Skeletal muscle satellite cell (primary cell): ENCODE measurements around the gene SIAH3. TPM values are rescaled to one million over a fixed set of nuclear protein-coding genes. Genes with fewer than 3 reads are reported as not detected.

ENCODE experiments used
- H3K27me3 ChIP-seq: 2 replicates; pipeline ENCODE4 v1.7.0; 2013; ENCODE audit warnings: low read length; ENCODE audit not compliant: control insufficient read depth, insufficient read depth
- H3K36me3 ChIP-seq: 2 replicates; pipeline ENCODE4 v1.7.0; 2013; ENCODE audit warnings: mild to moderate bottlenecking, control low read depth, low read length; ENCODE audit not compliant: insufficient read depth
- H3K4me1 ChIP-seq: 2 replicates; pipeline ENCODE4 v1.7.0; 2013; ENCODE audit warnings: low read length; ENCODE audit not compliant: control insufficient read depth, insufficient read depth
- H3K4me2 ChIP-seq: 2 replicates; pipeline ENCODE4 v1.7.0; 2013; ENCODE audit warnings: mild to moderate bottlenecking, low read length
- H3K4me3 ChIP-seq: 2 replicates; pipeline ENCODE4 v1.7.0; 2013; ENCODE audit warnings: low read length
- H3K9ac ChIP-seq: 2 replicates; pipeline ENCODE4 v1.7.0; 2013; ENCODE audit warnings: mild to moderate bottlenecking, low read depth, low read length, moderate library complexity
- H3K9me3 ChIP-seq: replicated peaks from 2 replicates; pipeline ENCODE4 v1.7.0; 2013; ENCODE audit warnings: mild to moderate bottlenecking, control low read depth, low read length
- total RNA-seq: library from RNA; depleted of rRNA; stranded (reverse); fragments of >200 nt; gene quantifications from 2 replicates; pipeline ENCODE4 v1.2.3, GENCODE V29; 2012; rRNA removed

Gene SIAH3
- not detected in 2 replicates for total RNA-seq

DNA sequence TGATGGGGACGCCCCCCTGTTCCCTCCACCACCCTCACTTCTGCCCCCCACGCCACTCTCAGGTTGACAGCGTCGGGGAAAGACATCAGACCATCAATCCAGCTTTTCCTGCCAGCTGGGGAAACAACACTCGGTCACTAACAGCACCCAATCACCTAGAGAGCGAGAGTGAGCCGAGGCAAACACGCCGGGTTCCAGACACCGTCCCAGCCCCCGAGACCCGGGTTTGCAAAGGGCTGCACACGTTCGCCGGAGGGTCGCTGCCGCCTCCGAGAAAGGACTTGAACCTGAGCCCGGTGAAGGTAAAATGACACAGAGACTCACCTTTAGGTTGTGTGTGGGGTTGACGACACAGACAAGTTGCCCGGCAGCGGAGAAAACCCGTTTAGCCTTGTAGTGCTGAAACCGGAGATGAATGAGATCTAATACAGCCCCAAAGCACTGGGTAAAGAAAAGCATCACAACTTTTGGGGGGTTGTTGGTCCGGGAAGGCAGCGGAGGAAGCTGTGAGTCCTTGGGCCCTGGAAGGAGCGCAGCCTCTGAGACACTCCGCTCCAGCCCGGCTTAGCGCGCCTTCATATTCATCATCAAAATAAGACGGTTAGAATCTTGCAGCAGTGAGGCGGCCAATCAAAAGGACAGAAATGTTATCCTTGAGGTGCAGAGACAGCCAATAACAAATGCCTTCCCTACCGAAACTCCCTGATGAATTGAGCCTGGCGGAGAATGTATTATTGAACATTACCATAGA lies at the start of gene SIAH3:
Gene SIAH3, minus strand, starts transcription at position 583 of the 751 bp plus-strand sequence. Its CDS starts 124 bp downstream, at position 459.
- H3K4me3 ChIP-seq = no peak within 1 kb of the TSS
- peaks cover 83% of the 10 kb centered on the region for H3K27me3 ChIP-seq
- H3K9ac ChIP-seq = no peak within 1 kb of the TSS
- no peaks in the 10 kb centered on the region for H3K4me1 ChIP-seq
- no peaks in the 10 kb centered on the region for H3K9me3 ChIP-seq
- no peak within 1 kb of the TSS for H3K4me2 ChIP-seq
- no peaks in the 10 kb centered on the region for H3K36me3 ChIP-seq

- Histone ChIP-seq H3K4me1 (no peaks in the 10 kb centered on the region), H3K27me3 (peaks cover 44% of the 10 kb centered on the region), H3K9me3 (no peaks in the 10 kb centered on the region), H3K9ac (no peak overlapping the region), H3K36me3 (no peaks in the 10 kb centered on the region), H3K4me2 (no peak overlapping the region), H3K4me3 (no peak overlapping the region)
Observed at GRCh38 chr13:45899406-45899805, 47.9 kb upstream of the SIAH3 start.

GRCh38 chr13:45897562-45897961 lies 46.0 kb upstream of the SIAH3 start:
- no peaks in the 10 kb centered on the region for H3K4me1 ChIP-seq
- H3K4me2 ChIP-seq = no peak overlapping the region
- H3K27me3 ChIP-seq = peaks cover 61% of the 10 kb centered on the region
- H3K4me3 ChIP-seq = no peak overlapping the region
- H3K9me3 ChIP-seq = no peaks in the 10 kb centered on the region
- no peaks in the 10 kb centered on the region for H3K36me3 ChIP-seq
- H3K9ac ChIP-seq = no peak overlapping the region

DNA sequence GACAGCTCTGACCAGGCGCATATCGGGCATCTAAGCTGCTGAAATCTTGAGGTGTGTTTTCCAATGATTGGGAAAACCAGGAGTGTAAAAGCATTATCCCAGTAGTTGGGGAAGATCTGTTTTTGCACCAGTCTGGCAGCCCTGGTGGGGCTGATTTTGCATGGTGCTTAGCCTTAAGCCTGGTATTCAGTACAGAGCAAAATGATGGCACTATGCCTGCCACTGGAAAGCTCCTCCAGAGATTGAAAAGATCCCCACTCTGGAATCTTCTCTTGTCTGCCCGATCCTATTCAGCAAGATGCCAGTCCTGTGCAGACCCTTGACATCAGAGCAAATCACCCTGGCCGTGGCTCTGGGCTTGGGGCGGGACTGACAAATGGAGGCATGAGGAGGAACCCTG lies 44.7 kb upstream of the SIAH3 start:
- no peaks in the 10 kb centered on the region for H3K4me1 ChIP-seq
- no peak overlapping the region for H3K4me2 ChIP-seq
- no peak overlapping the region for H3K4me3 ChIP-seq
- no peak overlapping the region for H3K9ac ChIP-seq
- H3K27me3 ChIP-seq = peaks cover 64% of the 10 kb centered on the region
- H3K36me3 ChIP-seq = no peaks in the 10 kb centered on the region
- H3K9me3 ChIP-seq = no peaks in the 10 kb centered on the region

DNA sequence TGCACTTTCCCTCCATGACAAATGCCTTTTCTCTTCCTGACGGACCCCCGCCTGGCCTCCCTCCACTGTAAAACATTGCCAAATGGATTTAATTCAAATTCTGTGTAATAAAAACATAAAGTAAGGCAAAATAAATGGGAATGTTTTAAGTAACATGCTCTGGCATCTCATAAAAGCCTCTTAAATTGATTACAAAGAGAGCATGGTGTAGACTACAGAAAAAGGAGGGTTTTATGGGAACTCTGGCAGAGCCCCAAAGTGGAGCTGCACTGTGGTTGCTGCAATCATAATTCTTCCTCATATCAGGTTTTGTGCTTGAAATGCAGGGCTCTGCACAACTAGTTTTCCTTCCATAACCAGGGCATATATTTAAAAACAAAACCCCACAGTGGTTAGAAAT lies 44.3 kb upstream of the SIAH3 start:
- Histone ChIP-seq H3K4me1 (no peaks in the 10 kb centered on the region), H3K9me3 (no peaks in the 10 kb centered on the region), H3K36me3 (no peaks in the 10 kb centered on the region), H3K9ac (no peak overlapping the region), H3K4me3 (no peak overlapping the region), H3K4me2 (no peak overlapping the region), H3K27me3 (peaks cover 64% of the 10 kb centered on the region)

GRCh38 chr13:45892513-45892912 lies 41.0 kb upstream of the SIAH3 start:
- Histone ChIP-seq H3K27me3 (peaks cover 67% of the 10 kb centered on the region), H3K9ac (no peak overlapping the region), H3K4me2 (no peak overlapping the region), H3K4me3 (no peak overlapping the region), H3K9me3 (no peaks in the 10 kb centered on the region), H3K36me3 (no peaks in the 10 kb centered on the region), H3K4me1 (no peaks in the 10 kb centered on the region)

- H3K9me3 ChIP-seq = no peaks in the 10 kb centered on the region
- peaks cover 42% of the 10 kb centered on the region for H3K27me3 ChIP-seq
- H3K36me3 ChIP-seq = no peaks in the 10 kb centered on the region
- no peaks in the 10 kb centered on the region for H3K4me1 ChIP-seq
- H3K4me2 ChIP-seq = no peak overlapping the region
- no peak overlapping the region for H3K4me3 ChIP-seq
- no peak overlapping the region for H3K9ac ChIP-seq
Observed at GRCh38 chr13:45889590-45890243, 38.2 kb upstream of the SIAH3 start.

DNA sequence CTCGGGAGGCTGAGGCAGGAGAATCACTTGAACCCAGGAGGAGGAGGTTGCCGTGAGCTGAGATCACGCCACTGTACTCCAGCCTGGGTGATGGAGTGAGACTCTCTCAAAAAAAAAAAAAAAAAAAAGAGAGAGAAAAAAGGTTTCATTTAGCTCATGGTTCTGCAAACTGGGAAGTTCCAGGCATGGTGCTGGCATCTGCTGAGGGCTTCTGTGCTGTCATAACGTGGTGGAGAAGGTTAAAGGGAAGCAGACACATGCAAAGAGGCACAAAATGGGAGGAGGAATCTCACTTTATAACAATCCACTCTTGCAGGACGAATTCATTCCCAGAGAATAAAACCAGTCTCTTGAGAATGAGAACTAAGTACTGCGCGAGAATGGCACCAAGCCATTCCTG lies 34.9 kb upstream of the SIAH3 start:
- Histone ChIP-seq H3K36me3 (no peaks in the 10 kb centered on the region), H3K9ac (no peak overlapping the region), H3K4me2 (no peak overlapping the region), H3K4me1 (no peaks in the 10 kb centered on the region), H3K27me3 (peaks cover 20% of the 10 kb centered on the region), H3K4me3 (no peak overlapping the region), H3K9me3 (no peaks in the 10 kb centered on the region)

GRCh38 chr13:45885194-45885593 lies 33.6 kb upstream of the SIAH3 start:
- Histone ChIP-seq H3K4me3 (no peak overlapping the region), H3K4me2 (no peak overlapping the region), H3K9ac (no peak overlapping the region), H3K36me3 (no peaks in the 10 kb centered on the region), H3K27me3 (peaks cover 23% of the 10 kb centered on the region), H3K9me3 (no peaks in the 10 kb centered on the region), H3K4me1 (no peaks in the 10 kb centered on the region)

DNA sequence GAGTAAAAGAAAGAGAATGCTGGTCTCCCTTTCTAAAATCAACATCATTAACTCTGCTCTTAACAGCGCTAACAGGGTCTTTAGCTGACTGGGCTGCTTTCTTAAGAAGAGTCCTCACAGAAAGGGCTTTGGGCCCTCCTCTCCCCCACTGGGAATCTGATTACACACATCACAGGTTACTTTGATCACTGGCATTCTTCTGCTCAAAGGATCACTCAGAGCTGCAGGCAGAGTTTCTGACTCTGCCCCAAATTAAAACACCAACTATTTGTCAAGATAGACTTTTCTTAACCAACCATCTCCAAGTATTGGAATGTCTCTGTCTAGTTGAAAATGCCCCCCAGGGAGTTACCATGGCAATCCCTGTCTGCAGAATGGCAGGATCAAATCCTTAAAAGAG lies 31.1 kb upstream of the SIAH3 start:
- Histone ChIP-seq H3K4me1 (no peaks in the 10 kb centered on the region), H3K9me3 (no peaks in the 10 kb centered on the region), H3K36me3 (no peaks in the 10 kb centered on the region), H3K4me3 (no peak overlapping the region), H3K27me3 (peaks cover 18% of the 10 kb centered on the region), H3K9ac (no peak overlapping the region), H3K4me2 (no peak overlapping the region)

DNA sequence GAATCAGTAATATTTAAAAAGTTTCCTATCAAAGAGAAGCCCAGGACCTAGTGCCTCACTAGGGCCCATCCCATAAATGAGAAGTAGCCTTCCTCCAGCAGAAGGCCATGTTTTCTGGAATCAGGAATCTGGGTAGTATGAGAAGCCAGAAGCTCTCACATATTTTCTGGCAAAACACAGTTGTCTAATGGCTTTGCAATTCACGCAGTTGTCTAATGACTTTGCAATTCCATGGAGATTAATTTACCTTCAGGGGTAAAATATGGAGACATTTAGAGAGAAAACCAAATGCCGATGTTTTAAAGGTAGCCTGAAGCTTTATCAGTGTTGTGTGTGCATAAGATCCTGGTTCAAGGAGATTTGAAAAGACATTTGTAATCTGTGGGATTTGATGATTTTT lies 29.8 kb upstream of the SIAH3 start:
- Histone ChIP-seq H3K27me3 (peaks cover 16% of the 10 kb centered on the region), H3K36me3 (no peaks in the 10 kb centered on the region), H3K9me3 (no peaks in the 10 kb centered on the region)

GRCh38 chr13:45880242-45880641 lies 28.7 kb upstream of the SIAH3 start:
- Histone ChIP-seq H3K4me1 (no peaks in the 10 kb centered on the region), H3K4me3 (no peak overlapping the region), H3K4me2 (no peak overlapping the region), H3K9me3 (no peaks in the 10 kb centered on the region), H3K9ac (no peak overlapping the region), H3K36me3 (no peaks in the 10 kb centered on the region), H3K27me3 (peaks cover 16% of the 10 kb centered on the region)

More for the DNA sequence above, 29.8 kb upstream of the SIAH3 start:
- H3K9ac ChIP-seq = no peak overlapping the region
- H3K4me2 ChIP-seq = no peak overlapping the region
- H3K4me1 ChIP-seq = no peaks in the 10 kb centered on the region
- no peak overlapping the region for H3K4me3 ChIP-seq
